ENCODE measurements around the gene MAPK9.

- TF ChIP-seq POLR2A (IDR thresholded peaks at IDR 0.05): no peak
- TF ChIP-seq, protein P1, sequence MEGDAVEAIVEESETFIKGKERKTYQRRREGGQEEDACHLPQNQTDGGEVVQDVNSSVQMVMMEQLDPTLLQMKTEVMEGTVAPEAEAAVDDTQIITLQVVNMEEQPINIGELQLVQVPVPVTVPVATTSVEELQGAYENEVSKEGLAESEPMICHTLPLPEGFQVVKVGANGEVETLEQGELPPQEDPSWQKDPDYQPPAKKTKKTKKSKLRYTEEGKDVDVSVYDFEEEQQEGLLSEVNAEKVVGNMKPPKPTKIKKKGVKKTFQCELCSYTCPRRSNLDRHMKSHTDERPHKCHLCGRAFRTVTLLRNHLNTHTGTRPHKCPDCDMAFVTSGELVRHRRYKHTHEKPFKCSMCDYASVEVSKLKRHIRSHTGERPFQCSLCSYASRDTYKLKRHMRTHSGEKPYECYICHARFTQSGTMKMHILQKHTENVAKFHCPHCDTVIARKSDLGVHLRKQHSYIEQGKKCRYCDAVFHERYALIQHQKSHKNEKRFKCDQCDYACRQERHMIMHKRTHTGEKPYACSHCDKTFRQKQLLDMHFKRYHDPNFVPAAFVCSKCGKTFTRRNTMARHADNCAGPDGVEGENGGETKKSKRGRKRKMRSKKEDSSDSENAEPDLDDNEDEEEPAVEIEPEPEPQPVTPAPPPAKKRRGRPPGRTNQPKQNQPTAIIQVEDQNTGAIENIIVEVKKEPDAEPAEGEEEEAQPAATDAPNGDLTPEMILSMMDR (IDR thresholded peaks at IDR 0.05): no peak
Measured at GRCh38 chr5:180335614-180336233, 43.8 kb upstream of the MAPK9 start.

Measured in right lobe of liver (tissue), 4 donors.